Tibial nerve (tissue), 4 donors: ENCODE data around the gene MRI1.
"Not testable (repeated sequence)": the region's sequence is repeated elsewhere in the genome, so short reads cannot be mapped to it uniquely, and the experiment has no call there.

Experiments used
- CTCF ChIP-seq, 5 experiments: fragments of 200-600 bp in 3 of 5; fragments of 450-650 bp in 2 of 5; sonication (generic) in 3 of 5; IDR thresholded peaks; one replicate each; pipeline ENCODE4 v1.5.1; 2016 to 2019; ENCODE audit warnings: antibody characterized with exemption in 5 of 5, mild to moderate bottlenecking in 3 of 5, moderate library complexity in 2 of 5
- EP300 ChIP-seq, 2 donors: sonication (generic); formaldehyde crosslinking; IDR thresholded peaks; one replicate each; pipeline ENCODE4 v1.6.1; 2017; ENCODE audit warnings: antibody characterized with exemption in 2 of 2, mild to moderate bottlenecking in 1 of 2
- POLR2A ChIP-seq, 2 donors: fragments of 450-650 bp; IDR thresholded peaks; one replicate each; pipeline ENCODE4 v1.6.1; 2017; ENCODE audit warnings: antibody characterized with exemption in 2 of 2, mild to moderate bottlenecking in 2 of 2, moderate library complexity in 2 of 2

GRCh38 chr19:13753622-13754021 lies 10.7 kb upstream of the MRI1 start:
- not testable (repeated sequence) for TF ChIP-seq CTCF, POLR2A, EP300 (IDR thresholded peaks at IDR 0.05)
